A549 (cell line): ENCODE measurements around the gene KCNQ1. TPM values are rescaled to one million over a fixed set of nuclear protein-coding genes. Genes with fewer than 3 reads are reported as not detected.

Experiments used
- ATAC-seq, 2 experiments: fragments of 200-7000 bp in 1 of 2; fragments of >200 bp in 1 of 2; cut with Nextera tagmentation in 1 of 2; cut with Tn5 transposase in 1 of 2; 3 replicates each; pipeline versions ENCODE4 v1.8.0 to v1.9.1; 2018 to 2020; ENCODE audit warnings: mild to moderate bottlenecking in 1 of 2, moderate library complexity in 1 of 2
- CTCF ChIA-PET: fragments of 300-600 bp; sonication (Branson Sonifier 250); formaldehyde crosslinking; extraction: SDS; loops from one replicate; lab custom pipeline; 2021; ENCODE audit warnings: antibody characterized with exemption, inconsistent platforms; lab: Yijun Ruan, JAX
- POLR2A ChIA-PET: fragments of 350-600 bp; formaldehyde crosslinking; extraction: SDS; loops from one replicate; lab custom pipeline; 2021; ENCODE audit warnings: antibody characterized with exemption, inconsistent platforms; lab: Yijun Ruan, JAX
- DNase-seq, 2 experiments: peaks; one replicate each; pipeline versions ENCODE4 v3.0.0 to v3.0.0-alpha.2; 2011 to 2016; ENCODE audit warnings: low read depth in 1 of 2, low spot score in 1 of 2
- FAIRE-seq: peaks from 2 replicates; lab custom pipeline; 2011; peaks lifted over from hg19 to GRCh38; lab: Jason Lieb, UNC
- H3K27ac ChIP-seq, 2 experiments: fragments of >200 bp; sonication (Bioruptor Twin); formaldehyde crosslinking; 3 replicates each; pipeline ENCODE4 v1.5.1; 2016 to 2017
- H3K4me1 ChIP-seq: fragments of >200 bp; sonication (Bioruptor Twin); formaldehyde crosslinking; 3 replicates; pipeline ENCODE4 v1.6.1; 2016
- H3K4me2 ChIP-seq: fragments of >200 bp; sonication (Bioruptor Twin); formaldehyde crosslinking; 3 replicates; pipeline ENCODE4 v1.6.1; 2016
- H3K4me3 ChIP-seq: fragments of >200 bp; sonication (Bioruptor Twin); formaldehyde crosslinking; 3 replicates; pipeline ENCODE4 v1.5.1; 2016
- H3K9me3 ChIP-seq: fragments of >200 bp; sonication (Bioruptor Twin); formaldehyde crosslinking; 3 replicates; pipeline ENCODE4 v1.6.1; 2016
- CBX2 ChIP-seq: fragments of 200-600 bp; sonication (generic); IDR thresholded peaks from 2 replicates; pipeline ENCODE4 v1.6.1; 2016; ENCODE audit warnings: low read depth, mild to moderate bottlenecking, borderline replicate concordance
- CBX8 ChIP-seq: fragments of 200-600 bp; sonication (generic); IDR thresholded peaks from 2 replicates; pipeline ENCODE4 v1.6.1; 2016
- CEBPB ChIP-seq, 2 experiments: fragments of >200 bp in 1 of 2; sonication (Bioruptor Twin) in 1 of 2; formaldehyde crosslinking in 1 of 2; IDR thresholded peaks; 2 replicates each; pipeline ENCODE4 v1.6.1; 2012 to 2016
- HDAC2 ChIP-seq: fragments of 200-600 bp; sonication (generic); IDR thresholded peaks from 2 replicates; pipeline ENCODE4 v1.6.1; 2016
- KDM5A ChIP-seq: fragments of 200-600 bp; sonication (generic); IDR thresholded peaks from 2 replicates; pipeline ENCODE4 v1.6.1; 2016; ENCODE audit warnings: antibody characterized with exemption, mild to moderate bottlenecking
- MAZ ChIP-seq: fragments of 150-350 bp; IDR thresholded peaks from 2 replicates; pipeline ENCODE4 v1.6.1; 2014; ENCODE audit warnings: antibody characterized with exemption, low read depth, low read length, borderline replicate concordance
- NFE2L2 ChIP-seq: fragments of 150-350 bp; conservative IDR thresholded peaks from 2 replicates; pipeline ENCODE4 v1.6.1; 2014; ENCODE audit warnings: low read length
- NR3C1 ChIP-seq: fragments of >200 bp; sonication (Bioruptor Twin); formaldehyde crosslinking; IDR thresholded peaks from 3 replicates; pipeline ENCODE4 v1.6.1; 2017
- POLR2A ChIP-seq: IDR thresholded peaks from 2 replicates; pipeline ENCODE4 v1.6.1; 2012; ENCODE audit warnings: mild to moderate bottlenecking, low read length
- RAD21 ChIP-seq, 2 experiments: fragments of >200 bp in 1 of 2; sonication (Bioruptor Twin) in 1 of 2; formaldehyde crosslinking in 1 of 2; IDR thresholded peaks in 1 of 2; conservative IDR thresholded peaks in 1 of 2; 2 replicates in 1 of 2; 3 replicates in 1 of 2; pipeline ENCODE4 v1.6.1; 2012 to 2018; ENCODE audit warnings: inconsistent platforms in 1 of 2
- RARB ChIP-seq: fragments of 250-450 bp; sonication (Bioruptor Pico); IDR thresholded peaks from 2 replicates; pipeline ENCODE4 v1.8.0; 2021; ENCODE audit warnings: mild to moderate bottlenecking, moderate library complexity
- RCOR1 ChIP-seq: fragments of 150-350 bp; IDR thresholded peaks from 2 replicates; pipeline ENCODE4 v1.6.1; 2014; ENCODE audit warnings: antibody characterized with exemption, low read length, low read depth
- SMC3 ChIP-seq: fragments of >200 bp; sonication (Bioruptor Twin); formaldehyde crosslinking; IDR thresholded peaks from 3 replicates; pipeline ENCODE4 v1.6.1; 2018; ENCODE audit warnings: inconsistent platforms
- TP53 ChIP-seq: fragments of 250-450 bp; sonication (Bioruptor Pico); IDR thresholded peaks from 2 replicates; pipeline ENCODE4 v1.5.0; 2021; ENCODE audit warnings: mild to moderate bottlenecking, moderate library complexity
- ZNF302 ChIP-seq: fragments of 250-450 bp; sonication (Bioruptor Pico); IDR thresholded peaks from 2 replicates; pipeline ENCODE4 v1.9.0; 2021; ENCODE audit warnings: inconsistent platforms, mild to moderate bottlenecking, moderate library complexity
- WGBS: methylation state at CpG from one replicate; pipeline ENCODE4 v1.1.6; 2017; ENCODE audit errors: missing lambda C conversion rate; 5-methylcytosine and 5-hydroxymethylcytosine counted together
- polyA plus RNA-seq, 4 experiments: library from polyadenylated mRNA; depleted of rRNA in 3 of 4; stranded (reverse); fragments of >200 nt; fragmentation: RNase III in 1 of 4; extraction: RNeasy Plus Mini Kit Qiagen cat#74134 plus additional on column Dnase treatment in 1 of 4; gene quantifications; 2 replicates in 3 of 4; 3 replicates in 1 of 4; pipeline ENCODE4 v1.2.3, GENCODE V29; 2011 to 2017
- TF ChIP-seq, protein P1 (sequence below): IDR thresholded peaks from 2 replicates; pipeline ENCODE4 v1.6.1; 2012
- TF ChIP-seq, protein P2 (sequence below): fragments of >200 bp; sonication (Bioruptor Twin); formaldehyde crosslinking; IDR thresholded peaks from 2 replicates; pipeline ENCODE4 v1.6.1; 2016

Gene KCNQ1
- polyA plus RNA-seq, 2 of the 4 experiments (the other 2 are of a cell fraction): 0.14 to 0.17 TPM

- TF ChIP-seq, protein P1, sequence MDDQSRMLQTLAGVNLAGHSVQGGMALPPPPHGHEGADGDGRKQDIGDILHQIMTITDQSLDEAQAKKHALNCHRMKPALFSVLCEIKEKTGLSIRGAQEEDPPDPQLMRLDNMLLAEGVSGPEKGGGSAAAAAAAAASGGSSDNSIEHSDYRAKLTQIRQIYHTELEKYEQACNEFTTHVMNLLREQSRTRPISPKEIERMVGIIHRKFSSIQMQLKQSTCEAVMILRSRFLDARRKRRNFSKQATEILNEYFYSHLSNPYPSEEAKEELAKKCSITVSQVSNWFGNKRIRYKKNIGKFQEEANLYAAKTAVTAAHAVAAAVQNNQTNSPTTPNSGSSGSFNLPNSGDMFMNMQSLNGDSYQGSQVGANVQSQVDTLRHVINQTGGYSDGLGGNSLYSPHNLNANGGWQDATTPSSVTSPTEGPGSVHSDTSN: no peak
Measured at GRCh38 chr11:2715716-2716350, 271.0 kb downstream of the KCNQ1 start (continued).

DNA sequence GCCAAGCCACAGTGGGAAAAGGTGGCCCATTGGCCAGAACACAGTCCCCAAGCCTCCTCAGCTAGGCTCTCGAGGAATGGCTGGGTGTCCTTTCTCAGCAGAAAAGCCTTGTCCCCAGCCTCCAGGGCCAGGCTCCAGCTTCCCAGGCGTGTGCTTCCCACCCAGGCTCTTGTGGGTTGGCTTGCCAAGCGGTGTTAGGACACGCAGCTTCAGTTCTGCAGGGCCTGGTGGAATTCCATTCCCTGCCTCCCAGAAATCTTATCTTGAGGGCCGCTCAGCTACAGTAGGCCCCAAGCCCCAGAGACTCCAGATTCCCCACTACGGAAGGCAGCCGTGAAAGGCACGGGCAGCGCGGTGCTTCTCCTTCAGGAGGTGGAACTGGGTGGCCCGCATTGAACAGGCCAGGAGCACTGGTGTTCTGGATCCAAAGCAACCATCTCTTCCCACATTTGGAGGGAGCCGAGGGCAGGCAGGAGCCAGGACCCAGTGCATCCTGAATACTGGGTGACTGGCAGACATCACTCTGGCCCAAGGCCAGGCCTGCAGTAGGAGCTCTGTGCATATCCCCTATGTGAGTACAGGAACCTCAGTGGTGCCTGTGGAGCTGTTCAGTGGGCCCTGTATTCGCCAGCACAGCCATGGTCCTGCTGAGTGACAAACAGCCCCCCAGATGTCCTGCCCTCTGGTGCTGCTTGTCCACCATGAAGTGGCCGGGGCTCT lies 271.7 kb downstream of the KCNQ1 start:
- no peak for ATAC-seq
- DNase-seq: no peak
- no peak for FAIRE-seq
- POLR2A ChIA-PET: no interaction called here
- H3K4me3 ChIP-seq: no peak overlapping the region
- no peak overlapping the region for H3K27ac ChIP-seq
- H3K4me2 ChIP-seq: no peak overlapping the region
- CTCF ChIA-PET: interaction anchor here (2.1 kb wide), 1 partner anchor 185 kb away, joined by 7 read pairs; no protein-coding TSS in a partner anchor
- TF ChIP-seq POLR2A (no peak), SMC3 (no peak), TP53 (CRISPR knock-in tag) (no peak), MAZ (no peak), NFE2L2 (no peak), NR3C1 (no peak), CEBPB (IDR thresholded peaks at IDR 0.05) (no peak), CBX2 (no peak), HDAC2 (no peak), KDM5A (no peak), RARB (CRISPR knock-in tag) (no peak), RCOR1 (no peak), RAD21 (conservative IDR thresholded peaks at IDR 0.05 in 1 of 2, IDR thresholded peaks at IDR 0.05 in 1 of 2) (no peak), ZNF302 (CRISPR knock-in tag) (no peak)
- TF ChIP-seq, protein P2, sequence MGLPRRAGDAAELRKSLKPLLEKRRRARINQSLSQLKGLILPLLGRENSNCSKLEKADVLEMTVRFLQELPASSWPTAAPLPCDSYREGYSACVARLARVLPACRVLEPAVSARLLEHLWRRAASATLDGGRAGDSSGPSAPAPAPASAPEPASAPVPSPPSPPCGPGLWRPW: no peak
- TF ChIP-seq, protein P1: no peak
- WGBS: 87% methylated on average over 6 of the region's 14 CpGs
- H3K9me3 ChIP-seq: no peaks in the 10 kb centered on the region
- H3K4me1 ChIP-seq: no peaks in the 10 kb centered on the region

DNA sequence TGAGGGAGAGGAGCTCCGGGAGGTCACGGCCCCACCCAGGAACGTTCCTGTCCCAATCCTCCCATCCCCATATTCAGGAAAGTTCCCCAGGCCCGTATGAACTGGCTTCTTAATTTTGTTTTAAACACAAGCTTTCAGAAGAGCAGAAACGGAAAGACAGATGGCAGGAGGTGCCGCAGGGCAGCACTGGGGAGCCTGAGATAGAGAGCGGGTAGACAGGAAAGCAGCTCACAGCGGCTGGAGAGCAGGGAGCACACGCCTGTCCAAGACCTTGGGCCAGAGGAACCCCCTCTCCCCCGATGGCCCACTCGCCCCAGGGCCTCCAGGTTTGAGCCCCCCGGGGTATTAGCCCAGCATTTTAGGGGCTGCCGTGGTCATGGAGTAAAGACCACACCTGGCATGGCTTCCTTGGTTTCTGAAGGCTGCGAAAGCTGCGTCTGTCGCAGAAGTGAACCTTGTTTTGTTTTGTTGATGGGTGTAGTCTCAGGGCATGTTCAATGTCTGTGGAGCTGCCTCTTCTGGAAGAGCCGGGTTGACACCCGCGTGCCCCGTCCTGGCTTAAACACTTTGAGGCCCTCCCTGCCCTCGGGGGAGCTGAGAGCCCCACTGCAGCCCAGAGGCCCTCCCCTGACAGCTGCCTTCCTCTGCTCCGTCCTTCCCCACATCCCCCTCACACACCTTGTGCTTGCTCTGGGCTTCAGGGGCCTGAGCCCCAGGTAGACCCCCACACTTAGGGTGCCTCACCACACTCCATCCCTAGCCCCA lies 272.9 kb downstream of the KCNQ1 start:
- H3K9me3 ChIP-seq: no peaks in the 10 kb centered on the region
- POLR2A ChIA-PET: no interaction called here
- ATAC-seq (no peak; a peak in 1 of 6 replicates), DNase-seq (no peak), FAIRE-seq (no peak)
- 70% methylated on average over 18 of the region's 22 CpGs for WGBS
- CTCF ChIA-PET: interaction anchor here (2.1 kb wide), 1 partner anchor 186 kb away, joined by 7 read pairs; no protein-coding TSS in a partner anchor
- no peak overlapping the region for H3K4me2 ChIP-seq
- no peaks in the 10 kb centered on the region for H3K4me1 ChIP-seq
- no peak overlapping the region for H3K4me3 ChIP-seq
- no peak for TF ChIP-seq CBX8
- H3K27ac ChIP-seq: no peak overlapping the region
